CD4-positive, alpha-beta T cell (primary cell): ENCODE results near the gene GPD2. TPM values are rescaled to one million over a fixed set of nuclear protein-coding genes. Genes with fewer than 3 reads are reported as not detected.

Experiments
- ATAC-seq: fragments of 200-7000 bp; cut with Tn5 transposase; one replicate; pipeline ENCODE4 v1.10.0; 2022; ENCODE audit warnings: mild to moderate bottlenecking; ENCODE audit not compliant: poor library complexity
- CTCF ChIA-PET: fragments of 350-600 bp; sonication (Branson Sonifier 250); formaldehyde crosslinking; loops from one replicate; lab custom pipeline; 2021; ENCODE audit warnings: antibody characterized with exemption, inconsistent platforms; lab: Charles Lee
- POLR2A ChIA-PET: fragments of 350-600 bp; sonication (Branson Sonifier 250); formaldehyde crosslinking; loops from one replicate; lab custom pipeline; 2021; ENCODE audit warnings: antibody characterized with exemption, inconsistent platforms; lab: Charles Lee
- DNase-seq, 14 experiments: peaks; one replicate each; pipeline ENCODE4 v3.0.0-alpha.2; 2013 to 2020; ENCODE audit warnings: mixed read lengths in 2 of 14
- H3K27ac ChIP-seq, 2 donors: one replicate each; pipeline versions ENCODE4 v1.5.1 to v1.7.0; 2013; ENCODE audit warnings: low read length in 2 of 2, low read depth in 1 of 2, mild to moderate bottlenecking in 1 of 2
- H3K27me3 ChIP-seq, 2 experiments: 1 replicate in 1 of 2; 2 replicates in 1 of 2; pipeline versions ENCODE4 v1.6.1 to v1.7.0; 2013; ENCODE audit warnings: low read length in 2 of 2, control low read depth in 1 of 2, mild to moderate bottlenecking in 1 of 2, moderate library complexity in 1 of 2; ENCODE audit not compliant: insufficient read depth in 2 of 2, control insufficient read depth in 1 of 2
- H3K36me3 ChIP-seq: one replicate; pipeline ENCODE4 v1.6.1; 2013; ENCODE audit warnings: low read length, control low read depth; ENCODE audit not compliant: insufficient read depth
- H3K4me1 ChIP-seq: one replicate; pipeline ENCODE4 v1.6.1; 2013; ENCODE audit warnings: low read length, control low read depth; ENCODE audit not compliant: insufficient read depth
- H3K4me3 ChIP-seq: one replicate; pipeline ENCODE4 v1.5.1; 2013; ENCODE audit warnings: mild to moderate bottlenecking, low read length, moderate library complexity
- H3K9me3 ChIP-seq, 2 experiments: 1 replicate in 1 of 2; 2 replicates in 1 of 2; pipeline versions ENCODE4 v1.6.1 to v1.7.0; 2013; ENCODE audit warnings: low read length in 2 of 2, mild to moderate bottlenecking in 2 of 2, control low read depth in 1 of 2, moderate library complexity in 1 of 2; ENCODE audit not compliant: control insufficient read depth in 1 of 2, insufficient read depth in 1 of 2
- H3K27ac Mint-ChIP-seq: one replicate; pipeline ENCODE4 v1.8.0; 2020; ENCODE audit warnings: mixed read lengths
- H3K27me3 Mint-ChIP-seq: one replicate; pipeline ENCODE4 v1.8.0; 2021; ENCODE audit warnings: mixed read lengths
- H3K36me3 Mint-ChIP-seq: one replicate; pipeline ENCODE4 v1.8.0; 2021; ENCODE audit warnings: low read depth, mixed read lengths
- H3K4me1 Mint-ChIP-seq: one replicate; pipeline ENCODE4 v1.8.0; 2021; ENCODE audit warnings: low read depth, mixed read lengths
- H3K4me3 Mint-ChIP-seq: one replicate; pipeline ENCODE4 v1.8.0; 2020; ENCODE audit warnings: mild to moderate bottlenecking, mixed read lengths
- H3K9me3 Mint-ChIP-seq: one replicate; pipeline ENCODE4 v1.8.0; 2020; ENCODE audit warnings: mixed read lengths
- CTCF ChIP-seq: fragments of 200-600 bp; IDR thresholded peaks from one replicate; pipeline ENCODE4 v1.8.0; 2022; ENCODE audit warnings: antibody characterized with exemption, mild to moderate bottlenecking
- intact Hi-C, 2 experiments: fragments of 100-400 bp; cut with DNase I in 1 of 2; cut with micrococcal nuclease in 1 of 2; formaldehyde crosslinking; loops; one replicate each; pipeline versions ENCODE4 v1.15.1 to v1.9.0; 2023 to 2025; cut with DNase I, micrococcal nuclease
- total RNA-seq, 174 experiments: library from RNA in 2 of 174; stranded (reverse) in 2 of 174; gene quantifications; one replicate each; pipeline ENCODE4 v1.2.3 and lab custom pipeline; 2021 to 2026

The GPD2 gene
- total RNA-seq, 2 experiments from 2014 or later = 6.2 to 6.7 TPM

DNA sequence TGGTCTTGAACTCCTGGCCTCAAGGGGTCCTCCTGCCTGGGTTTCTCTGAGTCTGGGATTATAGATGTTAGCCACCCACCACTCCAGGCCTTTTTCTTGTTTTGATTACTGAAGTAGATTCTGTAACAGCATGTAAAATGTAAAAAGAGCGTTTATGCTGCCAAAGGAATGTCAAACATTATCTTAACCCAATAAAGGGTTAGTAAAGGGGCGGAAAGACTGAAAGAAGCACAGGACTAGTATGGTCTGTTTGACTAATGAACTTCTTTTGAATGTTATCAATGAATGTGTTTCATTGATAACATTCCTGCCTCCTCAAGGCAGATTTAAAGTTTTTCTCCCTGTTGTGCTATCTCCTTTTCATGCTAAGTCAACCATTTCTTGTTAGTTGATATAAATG lies 29.4 kb downstream of the GPD2 start:
- Histone ChIP-seq H3K36me3 (no peaks in the 10 kb centered on the region), H3K4me3 (no peak overlapping the region), H3K27ac (no peak overlapping the region), H3K9me3 (no peaks in the 10 kb centered on the region), H3K4me1 (peaks cover 3% of the 10 kb centered on the region), H3K27me3 (no peaks in the 10 kb centered on the region)
- H3K27ac Mint-ChIP-seq = no peak overlapping the region
- no peak for TF ChIP-seq CTCF
- POLR2A ChIA-PET = no interaction called here
- intact Hi-C loops = no loop called here
- ATAC-seq (no peak), DNase-seq (no peak)
- H3K9me3 Mint-ChIP-seq = no peaks in the 10 kb centered on the region
- no peaks in the 10 kb centered on the region for H3K27me3 Mint-ChIP-seq
- H3K4me1 Mint-ChIP-seq = peaks cover 30% of the 10 kb centered on the region
- H3K4me3 Mint-ChIP-seq = no peak overlapping the region
- no peaks in the 10 kb centered on the region for H3K36me3 Mint-ChIP-seq
- CTCF ChIA-PET = interaction anchor here (0.6 kb wide), 1 partner anchor 8 kb away, joined by 3 read pairs; no protein-coding TSS in a partner anchor

DNA sequence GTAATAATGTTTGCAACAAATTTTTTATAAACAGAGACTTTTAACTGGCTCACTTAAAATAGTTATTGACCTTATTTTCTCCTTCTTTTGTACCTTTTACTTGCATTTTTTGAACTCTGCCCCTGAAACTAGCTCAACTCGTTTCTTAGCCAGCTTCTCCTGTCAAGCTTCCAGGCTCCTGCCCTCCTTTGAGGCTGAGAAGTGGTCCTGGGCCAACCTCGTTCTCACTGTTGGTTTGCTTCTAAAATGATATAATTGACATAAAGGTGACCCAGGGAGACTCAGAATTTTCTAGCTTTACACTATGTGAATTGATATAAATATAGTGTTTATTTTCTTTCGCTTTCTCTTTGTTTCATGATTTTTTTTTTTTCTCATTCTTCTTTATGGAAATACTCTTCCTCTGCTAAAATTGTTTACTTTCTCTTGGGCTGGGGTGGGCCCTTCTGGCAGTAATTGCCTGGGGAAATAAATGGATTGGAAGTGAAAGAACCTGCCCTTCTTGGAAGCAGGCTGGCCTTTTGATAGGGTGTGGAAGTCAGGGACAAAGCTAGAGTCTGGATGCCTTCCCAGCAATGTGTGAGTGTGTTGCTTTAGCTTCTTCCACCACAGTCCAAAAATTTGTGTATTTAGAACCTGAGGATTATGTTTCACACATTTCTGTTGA lies 30.7 kb downstream of the GPD2 start:
- H3K36me3 Mint-ChIP-seq = no peaks in the 10 kb centered on the region
- ChIA-PET CTCF (interaction anchor here (1.0 kb wide), 1 partner anchor 126 kb away, joined by 3 read pairs; no protein-coding TSS in a partner anchor), POLR2A (interaction anchor here (1.0 kb wide), 1 partner anchor 66 kb away, joined by 3 read pairs; no protein-coding TSS in a partner anchor)
- Histone ChIP-seq H3K4me3 (no peak overlapping the region), H3K27ac (no peak overlapping the region), H3K27me3 (no peaks in the 10 kb centered on the region), H3K9me3 (no peaks in the 10 kb centered on the region), H3K4me1 (peaks cover 3% of the 10 kb centered on the region), H3K36me3 (no peaks in the 10 kb centered on the region)
- no peak for DNase-seq
- H3K27ac Mint-ChIP-seq = no peak overlapping the region
- intact Hi-C loops = no loop called here
- peaks cover 41% of the 10 kb centered on the region for H3K4me1 Mint-ChIP-seq
- no peaks in the 10 kb centered on the region for H3K27me3 Mint-ChIP-seq
- no peaks in the 10 kb centered on the region for H3K9me3 Mint-ChIP-seq
- no peak for TF ChIP-seq CTCF
- no peak for ATAC-seq
- H3K4me3 Mint-ChIP-seq = no peak overlapping the region

DNA sequence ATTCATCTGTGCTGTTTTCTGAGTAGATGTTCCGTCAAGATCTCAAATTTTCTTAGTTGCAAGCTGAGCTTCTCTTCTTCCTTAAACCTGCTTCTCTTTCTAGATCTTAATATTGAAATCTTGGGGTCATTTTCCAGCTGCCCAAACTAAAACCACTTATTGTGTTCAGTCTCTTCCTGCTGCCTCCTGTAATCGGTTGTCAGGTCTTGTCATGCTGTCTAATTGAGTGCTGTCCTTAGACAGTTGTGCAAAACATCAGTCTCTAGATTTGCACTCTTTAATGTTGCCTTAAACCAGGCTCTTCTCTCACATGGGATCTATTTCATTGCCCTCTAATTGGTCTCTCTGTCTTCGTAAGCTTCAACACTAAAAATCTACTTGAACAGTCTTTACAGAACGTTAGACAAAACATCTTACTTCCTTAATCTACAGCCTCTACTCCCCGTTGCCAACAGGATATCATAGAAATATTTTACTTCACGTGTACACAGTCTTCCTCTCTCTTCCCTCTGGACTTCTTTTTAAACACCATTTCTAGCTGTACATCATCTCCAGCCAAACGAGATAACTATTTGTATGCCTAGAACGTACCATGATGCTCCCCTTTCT lies 34.9 kb downstream of the GPD2 start:
- no peak for TF ChIP-seq CTCF
- Mint-ChIP-seq H3K9me3 (no peaks in the 10 kb centered on the region), H3K27ac (no peak overlapping the region), H3K27me3 (no peaks in the 10 kb centered on the region), H3K36me3 (peaks cover 7% of the 10 kb centered on the region), H3K4me3 (no peak overlapping the region), H3K4me1 (peaks cover 43% of the 10 kb centered on the region)
- ChIA-PET CTCF (no interaction called here), POLR2A (no interaction called here)
- Histone ChIP-seq H3K4me1 (peaks cover 10% of the 10 kb centered on the region), H3K36me3 (no peaks in the 10 kb centered on the region), H3K27ac (no peak overlapping the region), H3K27me3 (no peaks in the 10 kb centered on the region), H3K9me3 (no peaks in the 10 kb centered on the region), H3K4me3 (no peak overlapping the region)
- DNase-seq (no peak), ATAC-seq (no peak)
- intact Hi-C loops = no loop called here
